HG02571 (cell line): ENCODE results near the gene OPHN1.
"Not testable (repeated sequence)": the region's sequence is repeated elsewhere in the genome, so short reads cannot be mapped to it uniquely, and the experiment has no call there.

Source experiments
- ATAC-seq: cut with Tn5 transposase; IDR thresholded peaks from one replicate; pipeline ENCODE4 v1.9.1; 2021; ENCODE audit warnings: mild to moderate bottlenecking, moderate library complexity; ENCODE audit not compliant: unreplicated experiment

The OPHN1 gene

DNA sequence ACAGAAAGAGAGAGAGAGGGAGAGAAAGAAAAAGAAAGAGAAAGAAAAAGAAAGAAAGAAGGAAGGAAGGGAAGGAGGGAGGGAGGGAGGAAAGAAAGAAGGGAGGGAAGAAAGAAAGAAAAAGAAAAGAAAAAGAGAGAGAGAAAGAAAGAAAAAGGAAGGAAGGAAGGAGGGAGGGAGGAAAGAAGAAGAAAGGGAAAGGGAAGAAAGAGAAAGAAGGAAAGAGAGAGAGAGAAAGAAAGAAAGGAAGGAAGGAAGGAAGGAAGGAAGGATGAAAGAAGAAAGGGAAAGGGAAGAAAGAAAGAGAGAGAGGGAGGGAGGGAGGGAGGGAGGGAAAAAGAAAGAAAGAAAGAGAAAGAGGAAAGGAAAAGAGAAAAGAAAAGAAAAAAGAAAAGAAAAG, 10.8 kb downstream of the OPHN1 start:
- no peak for ATAC-seq

DNA sequence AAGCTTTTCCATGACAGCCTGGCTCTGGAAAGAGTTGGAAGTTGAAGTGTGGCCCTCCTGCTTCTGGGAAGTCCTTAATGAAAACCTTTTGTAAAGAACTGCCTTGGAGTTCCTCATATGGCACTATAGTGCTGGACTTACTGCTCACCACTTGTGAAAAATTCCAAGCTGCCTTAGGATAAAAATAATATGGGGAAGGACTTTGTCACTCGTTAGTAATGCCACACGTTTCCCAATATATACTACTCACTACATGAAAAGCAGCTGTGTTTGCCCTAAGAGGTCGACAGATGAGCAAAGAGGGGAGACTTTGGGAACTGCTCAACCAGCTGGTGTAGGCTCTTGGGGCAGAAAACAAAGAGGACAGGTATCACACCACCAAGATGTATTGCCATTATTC, 11.7 kb downstream of the OPHN1 start:
- ATAC-seq = no peak

DNA sequence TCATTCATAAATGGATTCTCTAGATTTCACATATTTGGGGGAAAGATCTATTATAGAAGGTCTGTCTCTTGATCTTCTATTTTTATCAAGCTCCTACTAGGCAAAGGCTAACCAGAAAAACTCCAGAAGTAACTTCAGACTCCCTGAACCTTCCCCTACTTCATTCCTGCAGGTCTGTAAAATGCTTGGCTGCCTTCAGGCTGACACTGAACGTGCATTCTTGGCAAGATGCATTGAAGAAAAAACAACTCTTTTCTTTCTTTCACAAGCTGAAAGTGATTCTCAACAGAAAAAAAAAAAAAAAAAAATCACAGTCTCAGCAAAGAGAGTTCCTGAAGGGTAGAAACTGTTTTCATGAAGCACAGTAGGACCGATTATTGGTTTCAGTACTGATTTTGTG, 12.7 kb downstream of the OPHN1 start:
- no peak for ATAC-seq

DNA sequence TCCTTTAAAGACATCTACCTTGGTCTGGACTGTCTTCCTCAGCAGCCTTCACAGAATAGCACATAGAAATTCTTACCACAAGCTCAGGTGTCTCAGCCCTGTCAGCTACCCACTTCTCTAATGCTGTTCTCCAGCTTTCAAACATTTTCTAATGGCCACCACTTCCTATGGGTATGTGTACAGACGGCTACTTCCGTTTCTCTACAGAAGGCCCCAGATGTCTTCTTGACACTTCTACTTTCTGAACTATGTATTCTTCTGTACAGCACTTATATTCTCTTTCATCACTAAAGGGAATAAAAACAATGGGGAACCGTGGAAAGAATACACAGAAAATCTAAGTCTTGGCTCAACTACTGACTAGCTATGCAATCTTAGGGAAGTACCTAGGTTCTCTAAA, 13.3 kb downstream of the OPHN1 start:
- no peak for ATAC-seq

DNA sequence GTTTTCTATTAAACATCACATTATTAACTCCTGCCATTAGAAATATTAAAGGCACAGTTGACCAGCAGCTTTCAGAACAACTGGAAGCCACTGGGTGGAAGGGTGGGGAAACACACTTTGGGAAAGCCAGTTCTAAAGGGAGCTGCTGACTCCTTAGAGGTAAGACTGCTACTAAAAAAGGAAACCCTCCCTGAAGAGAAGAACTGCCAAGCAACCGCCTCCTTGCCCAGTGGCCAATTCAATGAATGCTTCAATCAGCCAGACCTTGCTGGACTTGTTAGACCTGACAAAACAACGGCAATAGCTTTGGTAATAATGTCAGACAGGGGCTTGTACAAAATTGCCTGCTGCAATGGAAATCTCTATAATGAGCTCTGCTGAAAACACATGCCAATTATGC, 15.6 kb downstream of the OPHN1 start:
- ATAC-seq = no peak

DNA sequence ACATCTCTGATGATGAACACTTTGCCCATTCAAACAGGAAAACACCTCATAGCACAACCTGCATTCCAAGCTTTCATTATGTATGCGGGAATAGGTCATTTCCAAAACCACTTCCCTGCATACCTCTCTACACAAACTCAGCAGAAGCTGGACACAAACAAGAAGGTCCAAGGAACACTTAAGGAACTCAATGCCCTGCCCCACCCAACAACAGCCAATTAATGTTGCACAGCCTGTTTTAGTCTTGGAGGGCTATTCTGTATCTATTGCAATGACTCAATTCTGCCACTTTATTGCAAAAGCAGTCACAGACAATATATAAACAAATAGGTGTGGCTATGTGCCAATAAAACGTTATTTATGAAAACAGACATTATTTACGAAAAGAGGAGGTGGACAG, 16.7 kb downstream of the OPHN1 start:
- no peak for ATAC-seq

DNA sequence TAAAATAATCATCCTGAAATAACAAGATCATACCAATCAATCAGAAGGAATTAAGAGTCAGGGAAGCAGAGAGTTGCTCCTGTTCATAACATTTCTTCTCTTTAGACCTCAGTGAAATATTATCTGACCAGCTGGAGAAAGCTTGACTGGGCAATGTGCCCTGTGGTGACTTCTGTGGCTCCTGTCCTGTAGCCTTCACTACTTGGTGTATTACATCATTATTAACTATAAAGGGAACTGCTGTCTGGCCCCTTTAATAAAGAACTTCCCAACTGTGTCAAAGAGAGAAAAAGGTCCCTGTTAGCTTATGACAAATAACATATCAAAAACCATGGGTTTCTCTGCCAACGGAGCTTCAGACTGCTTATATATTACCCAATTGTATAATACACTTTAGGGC, 18.0 kb downstream of the OPHN1 start:
- no peak for ATAC-seq

DNA sequence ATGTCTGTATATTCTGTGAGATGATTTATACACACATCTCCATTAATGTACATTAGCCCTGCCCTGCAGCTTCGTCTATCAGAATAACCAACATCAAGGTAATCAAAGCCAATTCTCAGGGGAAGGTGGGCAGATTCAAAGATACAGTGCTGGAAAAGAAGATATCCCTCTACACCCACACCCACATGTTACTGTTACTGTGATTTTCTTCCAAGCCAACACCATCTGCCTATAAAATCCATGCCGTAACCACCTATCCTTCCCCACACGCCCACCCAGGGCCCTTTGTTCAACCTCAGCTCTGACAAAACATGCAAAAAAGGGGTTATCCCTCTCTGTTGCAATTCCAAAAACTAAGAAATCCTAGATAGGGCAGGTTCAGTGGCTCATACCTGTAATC, 20.0 kb downstream of the OPHN1 start:
- no peak for ATAC-seq

DNA sequence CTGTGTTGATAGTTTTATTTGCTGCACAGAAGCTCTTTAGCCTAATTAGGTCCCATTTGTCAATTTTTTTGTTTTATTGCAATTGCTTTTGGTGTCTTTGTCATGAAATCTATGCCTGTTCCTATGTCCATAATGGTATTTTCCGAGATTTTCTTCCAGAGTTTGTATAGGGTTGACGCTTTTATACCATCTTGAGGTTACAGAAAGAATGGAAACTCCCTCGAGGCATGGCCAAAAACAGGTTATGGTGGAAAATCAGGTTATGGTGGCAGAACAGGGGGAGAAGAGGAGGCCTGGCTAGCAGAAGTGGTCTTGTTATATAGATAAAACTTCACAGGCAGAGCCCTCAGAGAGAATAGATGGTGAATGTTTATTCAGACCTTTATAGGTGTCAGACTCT, 21.6 kb downstream of the OPHN1 start:
- no peak for ATAC-seq

DNA sequence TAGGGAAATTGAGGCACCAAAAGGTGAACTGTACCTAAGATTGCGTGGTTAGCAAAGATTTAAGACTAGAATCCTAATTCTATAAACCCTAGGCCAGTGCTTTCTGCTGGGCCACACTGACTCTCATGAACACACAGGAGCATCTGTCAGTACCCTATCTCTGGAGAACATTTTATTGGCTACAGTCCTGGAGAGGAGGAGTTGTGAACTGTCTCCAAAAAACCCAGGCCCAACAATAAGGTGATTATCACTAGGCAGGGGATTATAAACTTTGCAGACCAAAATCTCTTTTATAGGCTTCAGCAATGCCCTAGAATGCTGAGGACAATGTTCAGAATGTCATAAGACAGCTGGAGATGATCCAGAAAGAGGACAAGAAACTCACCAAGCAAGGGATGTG, 24.1 kb downstream of the OPHN1 start:
- no peak for ATAC-seq

DNA sequence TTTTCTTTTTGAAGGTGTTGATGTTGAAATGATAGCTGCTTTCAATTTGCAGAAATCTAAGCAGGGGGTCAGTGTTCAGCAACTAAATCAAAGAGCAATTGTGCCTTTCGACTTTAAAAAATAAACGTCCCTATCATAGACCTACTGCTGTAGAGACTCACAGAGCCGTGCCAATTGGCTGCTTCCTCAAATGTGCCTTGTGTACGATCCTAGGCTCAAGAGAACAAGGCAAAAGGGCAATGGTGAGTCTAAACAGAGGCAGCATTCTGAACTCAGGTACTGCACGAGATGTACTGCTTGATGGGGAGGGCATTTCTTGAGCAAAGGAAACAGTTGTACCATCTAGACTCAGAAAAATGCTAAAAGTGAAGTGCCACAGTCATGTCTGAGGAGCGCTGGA, 29.8 kb downstream of the OPHN1 start:
- no peak for ATAC-seq

DNA sequence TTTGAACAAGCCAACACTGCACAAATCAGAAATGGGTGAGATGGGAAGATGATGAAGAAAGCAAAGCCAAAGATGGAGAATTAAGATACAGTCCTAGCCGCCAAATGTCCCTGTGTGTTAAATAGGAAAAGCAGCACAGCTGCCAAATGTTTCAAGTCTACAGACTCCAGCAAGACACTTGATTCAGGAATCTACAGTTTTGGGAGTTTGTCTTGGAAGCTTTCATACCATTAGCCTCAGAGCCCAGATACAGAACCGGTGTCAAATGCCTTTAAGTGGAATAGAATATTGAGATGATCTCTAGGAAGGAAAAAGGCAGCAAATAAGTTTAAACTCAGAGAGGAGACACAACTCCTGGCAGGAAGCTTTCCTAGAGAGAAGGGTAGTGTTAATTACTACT, 30.3 kb downstream of the OPHN1 start:
- no peak for ATAC-seq

DNA sequence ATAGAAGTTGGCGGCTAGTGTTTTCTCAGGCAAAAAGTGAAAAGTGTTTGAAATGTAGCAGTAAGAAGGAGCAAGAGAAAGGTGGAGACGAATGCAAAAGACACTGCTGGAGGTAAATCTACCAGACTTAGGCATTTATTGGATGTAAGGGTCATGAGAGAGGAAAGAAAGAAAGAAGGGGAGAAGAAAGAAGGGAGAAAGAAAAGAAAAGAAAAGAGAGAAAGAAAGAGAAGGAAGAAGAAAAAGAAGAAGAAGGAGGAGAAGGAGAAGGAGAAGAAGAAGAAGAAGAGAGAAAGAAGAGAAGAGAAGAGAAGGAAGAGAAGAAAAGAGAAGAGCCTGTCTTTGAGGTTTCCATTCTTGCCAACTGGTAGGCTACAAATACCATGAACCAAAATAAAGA, 31.2 kb downstream of the OPHN1 start:
- ATAC-seq = no peak

DNA sequence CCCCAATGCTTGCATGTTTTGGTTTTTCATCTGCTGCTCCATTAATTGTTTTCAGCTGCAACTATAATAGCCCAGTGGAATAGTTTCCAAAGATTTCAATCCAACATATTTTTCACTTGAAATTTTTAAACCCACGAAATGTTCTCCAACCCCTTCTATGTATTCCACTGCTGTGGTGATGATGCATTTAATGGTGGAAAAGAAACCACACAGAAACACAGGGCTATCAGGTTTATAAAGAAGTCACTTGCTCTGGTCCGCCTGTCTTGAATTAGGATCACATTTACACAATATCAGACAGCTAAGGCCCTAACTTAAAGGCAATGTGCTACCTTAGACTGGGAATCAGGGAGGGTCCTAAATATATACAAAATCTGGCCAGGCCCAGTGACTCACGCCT, 35.0 kb downstream of the OPHN1 start:
- no peak for ATAC-seq

DNA sequence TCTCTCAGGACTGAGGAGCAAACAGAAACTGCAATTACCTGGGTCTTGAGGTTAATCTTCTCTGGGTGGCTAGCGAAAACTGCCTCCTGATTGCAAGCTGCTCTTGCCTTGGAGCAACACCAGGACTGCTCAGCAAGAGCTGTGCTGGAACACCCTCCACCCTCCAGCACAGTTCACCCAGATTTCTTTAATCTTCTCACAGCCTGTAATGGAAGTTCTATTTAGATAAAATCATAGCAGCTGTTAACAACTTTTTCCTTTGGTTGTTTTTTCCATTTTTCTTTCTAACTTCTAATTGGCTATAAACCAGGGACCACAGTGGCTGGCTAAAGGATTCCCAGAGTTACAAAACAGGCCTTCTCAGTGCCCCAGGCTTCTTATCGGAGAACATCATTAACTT, 36.3 kb downstream of the OPHN1 start:
- ATAC-seq = no peak

DNA sequence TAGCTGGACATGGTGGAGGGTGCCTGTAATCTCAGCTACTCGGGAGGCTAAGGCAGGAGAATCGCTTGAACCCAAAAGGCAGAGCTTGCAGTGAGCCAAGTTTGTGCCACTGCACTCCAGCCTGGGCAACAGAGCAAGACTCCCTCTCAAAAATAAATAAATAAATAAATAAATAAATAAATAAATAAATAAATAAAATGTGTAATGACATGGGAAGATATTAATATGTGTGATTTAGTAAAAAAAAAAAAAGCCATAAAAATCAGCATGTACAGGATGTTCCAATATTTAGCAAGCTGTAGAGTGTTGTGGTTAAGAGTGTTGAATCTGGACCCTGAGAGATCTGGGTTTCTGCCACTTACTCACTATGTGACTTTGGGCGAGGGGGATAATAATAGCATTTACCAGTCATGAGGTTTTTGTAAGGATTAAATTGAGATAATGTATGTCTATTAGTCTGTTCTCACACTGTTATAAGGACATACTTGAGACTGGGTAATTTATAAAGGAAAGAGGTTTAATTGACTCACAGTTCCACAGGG, 43.8 kb downstream of the OPHN1 start:
- not testable (repeated sequence) for ATAC-seq

DNA sequence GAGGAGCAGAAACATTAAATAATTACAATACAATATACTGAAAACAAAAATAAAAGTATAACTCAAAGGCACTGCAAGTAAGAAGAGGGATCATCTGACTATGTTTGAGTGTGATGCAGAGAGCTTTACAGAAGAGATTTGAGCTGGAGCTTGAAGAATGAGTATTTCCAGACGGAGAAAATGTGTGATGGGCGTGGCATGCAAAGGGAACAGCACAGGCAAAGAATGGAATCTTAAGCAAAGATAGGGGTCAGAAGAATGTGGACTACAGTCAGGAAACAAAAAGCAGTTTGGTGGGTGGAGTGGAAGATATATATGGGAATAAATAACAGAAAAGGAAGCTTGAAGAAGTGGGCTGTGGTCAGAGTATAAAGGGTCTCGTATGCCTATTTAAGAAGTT, 45.5 kb downstream of the OPHN1 start:
- no peak for ATAC-seq

DNA sequence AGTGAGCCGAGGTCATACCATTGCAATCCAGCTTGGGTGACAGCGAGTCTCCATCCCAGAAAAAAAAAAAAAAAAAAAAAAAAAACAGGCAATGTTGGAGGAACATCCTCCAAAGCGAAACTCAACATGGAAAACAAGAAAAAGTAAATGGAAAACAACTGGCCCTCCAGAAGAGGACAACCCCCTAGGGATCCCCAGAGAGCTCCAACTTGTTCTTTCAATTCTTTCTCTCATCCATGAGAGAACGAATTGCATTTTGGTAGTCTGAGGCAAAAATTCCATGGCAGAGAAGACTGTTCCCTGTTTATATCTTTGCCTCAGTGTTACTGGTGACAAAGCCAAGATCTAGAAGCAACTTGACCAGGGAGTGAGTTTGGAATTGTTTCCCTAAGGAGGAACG, 49.8 kb downstream of the OPHN1 start:
- ATAC-seq = no peak

DNA sequence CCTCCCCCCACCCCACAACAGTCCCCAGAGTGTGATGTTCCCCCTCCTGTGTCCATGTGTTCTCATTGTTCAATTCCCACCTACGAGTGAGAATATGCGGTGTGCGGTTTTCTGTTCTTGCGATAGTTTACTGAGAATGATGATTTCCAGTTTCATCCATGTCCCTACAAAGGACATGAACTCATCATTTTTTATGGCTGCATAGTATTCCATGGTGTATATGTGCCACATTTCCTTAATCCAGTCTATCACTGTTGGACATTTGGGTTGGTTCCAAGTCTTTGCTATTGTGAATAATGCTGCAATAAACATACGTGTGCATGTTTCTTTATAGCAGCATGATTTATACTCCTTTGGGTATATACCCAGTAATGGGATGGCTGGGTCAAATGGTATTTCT, 55.7 kb downstream of the OPHN1 start:
- not testable (repeated sequence) for ATAC-seq

DNA sequence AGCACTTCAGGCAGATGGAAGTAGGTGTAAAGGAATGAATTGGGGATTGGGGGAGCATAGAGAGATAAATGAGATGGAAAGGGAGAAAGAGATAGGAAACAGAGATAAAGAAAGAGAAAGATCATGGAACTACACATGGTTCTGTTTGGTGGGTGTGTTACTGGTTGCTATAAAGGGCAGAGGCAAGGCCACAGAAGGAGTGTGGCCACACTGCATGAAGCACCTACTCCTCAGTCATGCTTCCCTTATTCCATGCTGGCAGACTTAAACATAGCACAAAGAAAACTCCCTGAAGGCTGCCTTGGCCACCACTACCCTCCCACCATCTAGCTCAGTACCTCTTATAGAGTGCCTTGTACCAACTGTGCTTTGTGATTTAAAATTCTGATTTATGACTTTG, 56.9 kb downstream of the OPHN1 start:
- ATAC-seq = no peak

DNA sequence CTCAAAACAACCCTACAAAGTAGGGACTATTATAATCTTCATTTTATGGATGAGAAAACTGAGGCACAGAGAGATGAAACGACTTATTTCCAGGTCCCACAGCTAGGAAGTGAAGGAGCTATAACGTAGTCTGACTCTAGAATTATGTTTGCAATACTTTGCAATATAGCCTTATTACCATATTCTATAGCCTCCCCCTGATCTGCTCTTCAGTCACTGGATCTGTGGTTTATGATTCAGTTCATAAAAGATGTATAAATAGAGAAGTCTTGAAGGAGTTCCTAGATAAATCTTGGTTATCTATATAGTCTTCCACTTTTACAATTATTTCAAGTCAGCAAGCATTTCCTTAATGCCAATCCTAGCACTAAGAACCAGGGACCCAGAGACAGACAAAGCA, 57.5 kb downstream of the OPHN1 start:
- ATAC-seq = no peak

DNA sequence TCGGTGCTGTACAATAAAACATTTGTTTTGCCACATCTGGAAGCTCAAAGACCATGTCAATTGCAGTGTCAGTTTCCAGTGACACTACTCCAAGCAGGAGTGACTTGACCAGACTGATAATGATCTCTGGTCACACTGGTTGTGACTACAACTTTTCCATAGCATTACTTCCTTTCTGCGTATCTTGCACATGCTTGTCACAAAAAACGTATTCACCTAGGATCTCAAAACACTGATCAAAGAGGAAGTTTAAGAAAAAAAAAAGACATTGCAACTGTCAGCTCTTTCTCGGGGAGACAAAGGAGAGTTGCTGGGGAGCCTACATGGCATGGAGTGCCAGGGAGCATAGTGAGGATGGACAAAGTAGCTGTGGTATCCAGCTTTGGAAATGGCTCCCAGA, 60.6 kb downstream of the OPHN1 start:
- ATAC-seq = no peak

DNA sequence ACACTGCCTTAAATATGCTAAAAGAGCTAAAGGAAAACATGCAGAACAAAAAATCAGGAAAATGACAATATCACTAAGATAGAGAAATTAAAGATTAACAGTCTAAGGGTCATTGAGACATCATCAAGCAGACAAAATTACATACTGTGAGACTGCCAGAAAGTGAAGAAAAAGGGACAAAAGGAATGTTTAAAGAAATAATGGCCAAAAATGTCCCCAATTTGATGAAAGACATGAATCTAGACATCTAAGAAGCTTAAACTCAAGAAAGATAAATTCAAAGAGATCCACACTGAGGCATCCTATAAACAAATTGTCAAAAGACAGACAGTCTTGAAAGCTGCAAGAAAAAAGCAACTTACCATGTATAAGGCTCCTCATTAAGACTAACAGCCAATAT, 63.7 kb downstream of the OPHN1 start:
- no peak for ATAC-seq

DNA sequence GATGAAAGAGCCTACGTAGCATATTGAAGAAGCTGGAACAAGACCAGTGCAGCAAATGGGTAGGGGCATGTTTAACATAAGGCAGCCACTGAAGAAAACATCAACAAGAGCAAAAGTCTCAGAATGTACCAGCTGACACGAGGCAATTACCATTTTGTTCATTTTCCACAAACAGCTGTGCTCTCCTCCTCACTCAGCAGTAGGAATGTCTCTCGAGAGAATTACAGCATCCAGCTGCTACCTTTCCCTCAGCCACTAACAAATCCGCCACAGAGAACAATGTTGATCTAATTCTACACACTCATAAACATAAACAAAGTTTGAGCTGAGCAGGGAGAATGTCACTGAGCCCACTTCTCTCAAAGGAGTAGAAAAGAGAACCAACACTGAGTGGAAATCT, 68.0 kb downstream of the OPHN1 start:
- ATAC-seq = no peak
